GM15510 (cell line): Measurements from ENCODE around the gene PDCD10.
A peak's percentile ranks its signal among the peaks of the same experiment; 100 is the strongest.

ENCODE experiments used
- POLR2A ChIP-seq: IDR thresholded peaks from 3 replicates; pipeline ENCODE4 v1.6.1; 2011; ENCODE audit warnings: borderline replicate concordance; ENCODE audit not compliant: insufficient read length; ENCODE audit errors: extremely low read depth

Gene PDCD10

GRCh38 chr3:167734498-167735232 is at the start of gene PDCD10:
Gene PDCD10, minus strand, starts transcription at chr3:167734892. Its CDS starts 14,735 bp downstream, at chr3:167720157.
- peak; percentile 60 for TF ChIP-seq POLR2A

DNA sequence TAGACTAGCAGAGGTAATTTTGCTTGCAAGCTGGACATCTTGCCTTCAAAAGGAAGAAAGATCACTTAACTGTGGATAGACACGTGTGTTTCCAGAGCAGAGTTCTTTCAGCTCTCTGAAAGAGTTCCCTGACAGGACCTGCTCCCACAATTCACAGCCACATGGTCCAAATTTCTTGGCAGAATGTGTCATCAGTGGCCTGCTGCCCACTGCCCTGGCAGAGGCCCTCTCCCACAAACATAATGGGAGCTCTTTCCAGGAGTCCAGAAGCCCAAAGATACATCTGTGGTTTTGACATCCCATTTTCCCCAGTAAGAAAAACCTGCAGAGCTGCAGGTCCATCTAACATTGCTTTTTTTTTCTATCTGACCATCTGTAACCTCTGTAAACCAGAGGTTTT is 49.1 kb upstream of the PDCD10 start:
- no peak for TF ChIP-seq POLR2A

- TF ChIP-seq POLR2A, result no peak
Observed at GRCh38 chr3:167780214-167780883, 45.7 kb upstream of the PDCD10 start.

DNA sequence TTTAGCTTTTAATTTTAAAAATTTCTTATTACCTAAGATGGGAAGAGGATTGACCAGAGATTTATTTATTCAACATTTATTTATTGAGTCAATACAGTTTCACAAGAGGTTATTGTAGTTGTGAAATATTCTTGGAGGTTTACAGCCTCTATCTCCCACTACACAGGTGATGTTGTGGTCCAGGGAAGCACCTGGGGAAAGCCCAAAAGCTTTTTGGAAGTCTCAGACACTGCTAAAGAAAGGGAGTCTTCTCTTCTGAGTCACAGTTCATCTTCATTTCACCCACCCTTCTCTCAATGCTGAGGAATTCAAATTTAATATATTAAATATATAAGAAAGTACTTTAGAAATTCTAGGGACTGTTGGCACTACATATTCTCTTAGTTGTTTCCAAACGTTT is 42.7 kb upstream of the PDCD10 start:
- TF ChIP-seq POLR2A, result no peak

- TF ChIP-seq POLR2A, result no peak
Observed at GRCh38 chr3:167776066-167776685, 41.5 kb upstream of the PDCD10 start.

- no peak for TF ChIP-seq POLR2A
Observed at GRCh38 chr3:167773584-167773983, 38.9 kb upstream of the PDCD10 start.

- TF ChIP-seq POLR2A, result no peak
Observed at GRCh38 chr3:167772992-167773391, 38.3 kb upstream of the PDCD10 start.

DNA sequence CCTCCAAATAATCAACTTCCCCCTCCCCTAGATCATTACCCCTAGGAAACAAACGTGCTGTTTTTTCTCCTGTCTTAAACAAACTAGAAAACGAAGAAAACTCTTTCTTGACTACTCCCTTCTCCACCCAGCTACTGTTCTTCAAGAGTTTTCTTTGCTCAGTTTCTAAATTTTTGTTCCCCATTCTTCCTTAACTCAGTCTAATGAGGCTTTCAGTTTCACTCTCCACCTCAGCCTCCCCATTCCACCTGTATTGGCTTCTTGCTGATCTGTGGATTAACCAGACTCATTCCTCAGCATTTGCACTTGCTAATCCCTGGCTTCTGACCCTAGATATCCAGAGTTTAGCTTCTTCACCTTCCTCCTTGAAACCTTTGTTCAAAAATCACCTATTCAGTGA is 27.6 kb upstream of the PDCD10 start:
- no peak for TF ChIP-seq POLR2A

- TF ChIP-seq POLR2A, result no peak
Observed at GRCh38 chr3:167761302-167761701, 26.6 kb upstream of the PDCD10 start.

DNA sequence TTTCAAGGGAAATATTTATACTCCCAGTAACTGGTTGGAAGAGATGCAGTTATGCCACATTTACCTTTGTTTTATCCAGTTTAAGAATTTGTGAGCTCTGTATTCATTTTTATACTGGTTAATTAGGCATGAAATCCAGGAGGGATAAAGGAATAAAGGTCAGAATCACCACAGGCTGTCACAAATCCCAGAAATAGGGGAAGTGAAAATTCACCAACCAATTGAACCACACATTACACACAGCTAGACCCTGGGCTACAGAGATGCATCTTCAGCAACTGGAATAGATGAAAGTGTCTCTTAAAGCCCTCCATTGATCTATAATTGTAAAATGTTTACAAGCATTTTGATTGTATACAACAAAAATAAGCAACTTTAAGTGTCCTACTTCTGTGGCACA is 19.4 kb upstream of the PDCD10 start:
- no peak for TF ChIP-seq POLR2A

- TF ChIP-seq POLR2A, result no peak
Observed at GRCh38 chr3:167750272-167750971, 15.7 kb upstream of the PDCD10 start.

DNA sequence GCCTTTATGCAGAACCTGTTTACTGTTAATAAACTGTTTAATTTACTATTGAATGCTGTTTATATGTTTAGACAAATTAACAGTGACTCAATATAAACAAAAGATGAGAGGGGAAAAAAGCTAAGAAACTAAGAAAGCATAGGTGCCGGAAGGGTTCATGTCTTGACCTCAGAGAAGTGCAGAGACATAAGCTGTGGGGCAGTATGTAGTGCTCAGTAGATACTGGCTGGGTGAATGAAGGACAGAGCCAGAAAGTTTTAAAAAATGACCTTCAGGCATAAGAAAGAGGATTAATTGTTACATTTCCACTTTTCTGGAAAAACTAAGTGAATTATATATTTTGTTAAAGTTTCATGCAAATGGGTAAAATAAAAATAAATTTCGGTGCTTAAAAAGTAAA is 15.0 kb upstream of the PDCD10 start:
- no peak for TF ChIP-seq POLR2A

GRCh38 chr3:167749209-167749608 is 14.5 kb upstream of the PDCD10 start:
- TF ChIP-seq POLR2A, result no peak

DNA sequence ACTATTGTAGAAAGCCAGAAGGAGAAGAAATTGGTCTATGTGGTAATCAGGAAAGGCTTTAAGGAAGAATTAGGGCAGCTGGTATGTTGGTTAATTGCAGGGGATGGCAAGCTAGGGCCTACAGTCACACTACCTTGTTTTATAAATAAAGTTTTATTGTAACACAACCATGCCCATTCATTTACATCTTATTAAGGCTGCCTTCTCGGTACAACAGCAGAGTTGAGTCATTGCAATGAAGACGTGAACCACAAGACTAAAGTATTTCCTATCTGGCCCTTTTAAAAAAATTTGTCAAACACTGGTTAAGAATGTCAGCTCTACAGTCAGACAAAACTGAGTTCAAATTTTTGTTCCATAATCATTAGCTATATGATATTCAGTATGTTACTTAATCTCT is 9.1 kb upstream of the PDCD10 start:
- no peak for TF ChIP-seq POLR2A

GRCh38 chr3:167742338-167742737 is 7.6 kb upstream of the PDCD10 start:
- TF ChIP-seq POLR2A, result no peak
